Raji (cell line): ENCODE measurements around the gene ULBP1.

Source experiments
- POLR2A ChIP-seq: IDR thresholded peaks from 2 replicates; pipeline ENCODE4 v1.6.1; 2011; ENCODE audit warnings: low read depth, low read length, control low read depth; ENCODE audit not compliant: insufficient read depth

The ULBP1 gene, protein sequence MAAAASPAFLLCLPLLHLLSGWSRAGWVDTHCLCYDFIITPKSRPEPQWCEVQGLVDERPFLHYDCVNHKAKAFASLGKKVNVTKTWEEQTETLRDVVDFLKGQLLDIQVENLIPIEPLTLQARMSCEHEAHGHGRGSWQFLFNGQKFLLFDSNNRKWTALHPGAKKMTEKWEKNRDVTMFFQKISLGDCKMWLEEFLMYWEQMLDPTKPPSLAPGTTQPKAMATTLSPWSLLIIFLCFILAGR

DNA sequence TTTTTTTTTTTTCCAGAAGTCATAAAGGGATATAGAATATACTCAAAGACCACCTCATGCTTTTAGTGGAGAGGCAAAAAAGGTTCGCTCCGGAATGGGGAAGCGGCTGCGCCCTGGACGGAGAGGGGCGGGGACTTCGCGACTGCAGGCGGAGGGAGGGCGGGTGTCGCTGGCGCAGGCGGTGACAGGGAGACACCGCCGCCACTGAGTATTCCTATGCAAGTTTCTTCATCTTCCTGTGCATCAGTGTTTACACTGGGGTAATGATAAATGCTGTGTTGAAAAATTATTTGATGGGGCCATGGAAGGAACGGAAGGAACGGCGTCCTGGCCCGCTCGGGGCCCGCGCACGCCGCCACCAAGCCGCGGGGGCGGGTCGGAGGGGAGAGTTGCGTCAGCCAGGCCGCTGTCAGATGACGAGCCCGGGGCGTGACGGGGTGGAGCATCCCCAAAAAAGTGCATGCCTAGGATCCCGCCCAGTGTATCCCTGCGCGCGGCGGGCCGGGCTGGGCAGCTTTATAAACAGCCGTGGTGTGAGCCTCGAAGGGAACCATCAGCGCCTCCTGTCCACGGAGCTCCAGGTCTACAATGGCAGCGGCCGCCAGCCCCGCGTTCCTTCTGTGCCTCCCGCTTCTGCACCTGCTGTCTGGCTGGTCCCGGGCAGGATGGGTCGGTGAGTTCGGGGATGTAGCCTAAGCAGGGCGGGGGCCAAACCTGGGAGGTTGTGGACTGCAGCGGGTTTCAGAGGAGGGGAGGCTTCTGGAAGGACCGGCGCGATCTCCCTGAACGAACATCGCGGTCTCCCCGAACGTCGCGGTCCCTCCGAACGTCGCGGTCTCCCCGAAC, at the start of gene ULBP1:
Gene ULBP1, plus strand, starts transcription at position 482 of the 846 bp plus-strand sequence. Its CDS starts 107 bp downstream, at position 589.
- TF ChIP-seq POLR2A, result no peak

DNA sequence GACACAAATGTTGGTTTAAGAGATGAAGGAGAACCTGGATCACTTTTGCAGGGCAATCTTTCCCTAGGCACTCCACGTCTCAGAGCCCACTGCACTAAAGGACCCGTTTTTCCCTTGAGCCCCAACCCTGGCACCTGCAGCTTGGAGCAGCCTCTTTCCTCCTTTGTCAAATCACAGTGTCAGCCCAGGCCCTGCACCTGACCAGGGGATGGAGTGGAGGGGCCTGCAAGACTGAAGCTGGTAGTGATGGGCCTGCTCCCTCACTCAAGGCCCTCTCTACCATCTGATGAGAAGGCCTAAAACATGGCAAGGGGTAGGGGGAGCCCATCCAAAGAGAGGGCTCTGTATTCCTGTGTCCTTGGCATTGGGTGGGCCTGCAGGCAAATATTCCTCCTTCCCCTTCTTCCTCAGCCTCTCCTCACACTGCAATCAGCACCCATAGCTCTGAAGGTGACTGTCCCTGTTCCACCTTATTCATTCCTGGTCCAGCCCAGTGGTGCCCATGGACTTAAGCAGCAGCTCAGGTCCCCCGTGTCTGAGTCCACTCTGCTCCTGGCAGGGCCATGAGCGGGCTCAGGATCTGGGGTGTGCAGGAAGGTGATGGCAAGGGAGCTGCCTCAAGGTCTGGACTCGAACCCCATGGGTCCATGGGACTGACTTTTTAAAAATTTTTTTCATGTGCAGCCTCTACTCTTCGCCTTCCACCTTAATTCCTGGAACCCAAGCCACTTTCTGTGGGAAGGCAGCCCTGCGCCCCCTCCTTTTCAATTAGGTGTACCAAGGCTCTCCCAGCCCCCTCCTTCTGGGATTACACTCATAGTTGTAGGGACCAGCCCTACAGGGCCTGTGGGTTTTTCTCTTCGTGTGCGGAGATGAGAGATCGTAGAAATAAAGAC, 47.5 kb upstream of the ULBP1 start:
- TF ChIP-seq POLR2A, result no peak

DNA sequence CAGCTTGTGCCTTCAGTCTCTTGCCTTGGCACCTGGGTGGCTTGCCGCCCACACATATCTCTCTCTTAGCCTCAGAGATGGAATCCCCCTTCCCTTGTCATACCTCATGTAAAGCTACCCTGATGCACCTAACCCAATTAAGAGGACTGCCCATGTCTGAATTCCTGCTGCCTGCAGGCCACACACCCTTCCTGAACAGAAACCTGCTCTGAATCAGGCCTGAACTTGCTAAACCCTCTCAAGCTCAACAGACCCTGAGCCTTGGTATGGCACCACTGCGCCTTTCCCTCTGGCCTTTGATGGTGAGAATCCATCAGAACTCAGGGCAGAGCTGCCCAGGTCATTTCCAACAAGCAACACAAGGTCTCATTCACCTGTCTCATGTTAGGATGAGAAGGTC, 46.1 kb upstream of the ULBP1 start:
- TF ChIP-seq POLR2A, result no peak

DNA sequence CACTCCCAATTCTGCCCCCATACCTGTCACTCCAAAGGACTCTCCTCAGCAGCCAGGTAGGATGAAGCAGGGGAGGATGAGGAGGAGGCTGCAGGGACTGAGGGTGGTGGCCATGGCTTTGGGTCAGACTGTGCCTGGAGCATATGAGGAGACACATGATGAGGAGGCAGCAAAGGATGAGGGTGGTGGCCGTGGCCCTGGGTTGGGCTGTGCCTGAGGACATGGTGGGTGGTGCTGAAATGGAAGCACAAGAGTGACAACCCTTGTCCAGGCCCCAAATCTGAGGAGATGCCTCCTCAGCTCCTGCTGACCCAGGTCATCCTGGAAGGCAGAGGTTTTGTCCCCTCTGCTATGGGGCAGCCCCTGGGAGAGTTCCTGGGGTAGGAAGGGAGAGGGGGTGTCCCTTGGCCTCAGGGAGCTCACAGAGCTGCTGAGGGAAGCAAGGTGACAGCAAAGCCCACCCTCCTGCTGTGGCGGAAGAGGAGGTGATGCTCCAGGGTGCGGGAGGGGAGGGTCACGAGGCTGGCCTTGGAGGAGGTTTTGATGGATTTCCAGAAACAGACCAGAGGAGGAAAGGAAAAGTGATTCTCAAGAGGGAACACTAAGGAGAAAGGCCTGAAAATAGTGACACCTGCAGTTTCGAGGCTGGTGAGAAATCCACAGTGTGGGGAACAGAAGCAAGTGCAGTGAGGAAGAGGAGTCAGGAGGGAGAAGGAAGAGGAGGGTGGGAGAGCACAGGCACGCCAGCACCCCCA, 45.4 kb upstream of the ULBP1 start:
- TF ChIP-seq POLR2A, result no peak

DNA sequence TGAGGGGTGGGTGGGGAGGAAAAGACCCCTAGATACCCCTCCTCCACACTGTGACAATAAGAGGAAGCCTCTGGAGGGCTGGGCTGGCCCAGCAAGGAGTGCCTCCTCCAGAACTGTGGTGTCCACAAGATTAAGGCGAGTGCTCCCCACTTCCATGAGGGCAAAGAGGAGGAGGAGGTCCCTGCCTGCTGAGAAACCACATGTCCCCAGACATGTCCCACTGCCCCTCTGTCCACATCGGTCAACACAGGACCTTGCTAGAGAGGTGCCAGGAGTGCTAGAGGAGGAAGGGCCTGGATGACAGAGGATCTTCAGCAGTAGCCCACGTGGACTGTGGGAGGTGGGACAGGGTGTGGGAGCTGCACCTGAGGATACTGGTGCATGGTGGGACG, 43.9 kb upstream of the ULBP1 start:
- no peak for TF ChIP-seq POLR2A

DNA sequence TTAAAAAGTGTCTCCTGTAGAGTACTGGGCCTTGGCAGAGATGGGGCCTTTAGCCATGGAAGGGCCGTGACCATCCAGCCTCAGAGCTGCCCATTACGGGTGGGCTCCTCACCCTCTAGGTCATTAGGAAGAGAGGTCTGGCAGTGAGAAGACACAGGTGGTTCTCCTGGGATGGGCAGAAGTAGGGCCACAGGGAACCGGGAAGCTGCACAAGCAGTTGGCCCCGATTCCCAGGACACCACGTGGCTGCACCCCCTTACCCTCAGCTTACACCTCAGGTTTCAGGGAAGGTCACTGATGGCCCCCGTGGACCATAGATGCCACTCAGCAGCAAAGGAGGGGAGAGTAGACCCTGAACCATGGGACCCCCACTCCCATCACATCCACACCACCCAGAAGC, 42.4 kb upstream of the ULBP1 start:
- no peak for TF ChIP-seq POLR2A

DNA sequence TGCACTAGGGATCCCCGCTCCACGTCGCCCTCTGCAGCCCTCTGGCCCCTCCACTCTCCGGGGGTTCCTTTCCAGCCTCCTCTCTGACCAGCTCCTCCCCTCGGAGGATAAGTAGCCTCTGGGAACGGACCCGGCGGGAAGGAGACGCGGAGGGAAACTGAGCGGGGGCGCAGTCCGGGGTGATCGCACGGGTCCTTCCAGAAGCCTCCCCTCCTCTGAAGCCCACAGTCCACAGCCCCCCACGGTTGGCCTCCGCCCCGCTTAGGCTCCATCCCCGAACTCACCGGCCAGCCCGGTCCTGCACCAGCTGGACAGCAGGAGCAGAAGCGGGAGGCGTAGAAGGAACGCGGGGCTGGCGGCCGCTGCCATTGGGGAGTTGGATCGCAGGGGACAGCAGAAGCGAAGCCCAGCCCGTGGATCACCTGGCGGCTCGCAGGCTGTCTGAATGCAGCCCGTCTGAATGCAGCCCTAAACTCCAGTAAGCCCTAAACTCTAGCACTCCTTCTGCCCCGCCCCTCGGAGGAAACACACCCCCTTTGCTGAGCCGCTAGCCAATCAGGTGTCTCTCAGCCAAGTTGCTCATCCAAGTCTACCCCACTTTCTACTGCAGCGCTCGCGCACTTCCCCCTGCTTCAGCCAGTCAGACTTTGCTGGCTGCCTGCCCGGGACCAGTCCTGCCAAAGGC, 41.0 kb upstream of the ULBP1 start, which contains the start of gene RAET1G:
Gene RAET1G, minus strand, starts transcription at position 480 of the 685 bp plus-strand sequence. Its CDS starts 111 bp downstream, at position 369.
- TF ChIP-seq POLR2A, result no peak

DNA sequence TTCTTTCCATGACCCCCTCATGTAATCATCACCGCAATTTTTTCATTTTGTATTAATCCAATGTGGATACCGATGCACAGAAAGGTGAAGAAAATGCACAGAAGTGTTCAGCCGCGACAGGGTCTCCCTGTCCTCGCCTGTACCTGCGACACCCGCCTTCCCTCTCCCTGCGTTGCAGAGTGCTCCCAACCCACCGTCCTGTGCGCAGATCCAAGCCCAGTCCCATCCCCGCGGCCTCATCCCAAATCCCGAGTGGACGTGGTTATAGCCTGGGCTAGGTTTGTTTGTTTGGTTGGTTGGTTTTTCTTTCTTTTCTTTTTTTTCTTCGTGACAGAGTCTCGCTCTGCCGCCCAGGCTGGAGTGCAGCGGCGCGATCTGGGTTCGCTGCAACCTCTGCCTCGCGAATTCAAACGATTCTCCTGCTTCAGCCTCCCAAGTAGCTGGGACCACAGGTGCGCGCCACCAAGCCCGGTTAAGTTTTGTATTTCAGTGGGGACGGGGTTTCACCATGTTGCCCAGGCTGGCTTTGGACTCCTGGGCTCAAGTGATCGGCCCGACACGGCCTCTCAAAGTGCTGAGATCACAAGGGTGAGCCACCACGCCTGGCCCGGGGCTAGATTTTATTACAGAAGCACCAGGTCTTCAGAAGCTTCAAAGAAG, 40.3 kb upstream of the ULBP1 start:
- TF ChIP-seq POLR2A, result no peak

DNA sequence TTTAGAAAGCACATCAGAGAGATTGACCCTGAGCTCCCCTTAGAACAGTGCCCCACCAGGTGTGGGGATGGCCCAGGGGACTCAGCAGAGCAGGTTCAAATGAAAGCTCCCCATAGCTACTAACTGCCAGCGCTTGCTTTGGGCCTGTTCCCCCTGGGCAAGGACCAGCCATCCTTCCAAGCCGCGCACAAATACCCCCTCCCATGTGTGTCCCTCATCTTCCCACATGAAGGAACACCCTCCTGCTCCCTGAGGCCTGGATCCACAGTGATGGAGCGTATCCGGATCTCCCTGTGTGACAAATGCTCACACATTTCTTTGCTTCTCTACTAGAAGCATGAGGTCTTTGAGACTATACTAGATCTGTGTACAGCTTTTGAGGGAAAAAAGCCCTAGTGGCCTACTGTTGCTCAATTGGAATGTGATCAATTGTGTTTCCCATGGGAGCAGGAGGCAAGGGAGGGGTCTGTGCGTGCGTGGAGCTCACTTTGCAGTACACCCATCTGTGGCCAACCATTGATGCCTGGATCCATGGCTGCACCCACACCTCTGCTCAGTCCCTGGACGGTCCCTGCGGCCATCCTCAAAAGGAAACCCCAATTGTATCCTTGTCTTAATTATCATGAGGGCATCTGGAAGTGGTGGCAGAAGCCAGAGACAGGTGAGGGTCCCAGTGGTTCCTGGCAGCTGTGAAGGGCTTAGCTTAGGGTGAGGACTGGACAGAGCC, 39.4 kb upstream of the ULBP1 start:
- TF ChIP-seq POLR2A, result no peak

DNA sequence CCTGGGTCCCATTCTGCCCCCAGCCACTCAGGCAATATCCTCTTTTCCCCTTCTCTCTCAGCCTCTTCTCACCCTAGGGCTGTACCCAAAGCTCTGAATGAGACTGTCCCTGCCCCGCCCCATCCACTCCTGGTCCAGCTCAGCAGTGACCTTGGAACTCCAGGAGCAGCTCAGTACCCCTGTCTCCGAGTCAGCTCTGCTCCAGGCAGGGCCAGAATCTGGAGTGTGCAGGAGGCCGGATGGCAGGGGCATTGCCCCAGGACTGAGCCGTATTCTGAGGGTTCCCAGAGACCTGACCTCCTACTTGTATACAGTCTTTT, 38.9 kb upstream of the ULBP1 start:
- TF ChIP-seq POLR2A, result no peak

DNA sequence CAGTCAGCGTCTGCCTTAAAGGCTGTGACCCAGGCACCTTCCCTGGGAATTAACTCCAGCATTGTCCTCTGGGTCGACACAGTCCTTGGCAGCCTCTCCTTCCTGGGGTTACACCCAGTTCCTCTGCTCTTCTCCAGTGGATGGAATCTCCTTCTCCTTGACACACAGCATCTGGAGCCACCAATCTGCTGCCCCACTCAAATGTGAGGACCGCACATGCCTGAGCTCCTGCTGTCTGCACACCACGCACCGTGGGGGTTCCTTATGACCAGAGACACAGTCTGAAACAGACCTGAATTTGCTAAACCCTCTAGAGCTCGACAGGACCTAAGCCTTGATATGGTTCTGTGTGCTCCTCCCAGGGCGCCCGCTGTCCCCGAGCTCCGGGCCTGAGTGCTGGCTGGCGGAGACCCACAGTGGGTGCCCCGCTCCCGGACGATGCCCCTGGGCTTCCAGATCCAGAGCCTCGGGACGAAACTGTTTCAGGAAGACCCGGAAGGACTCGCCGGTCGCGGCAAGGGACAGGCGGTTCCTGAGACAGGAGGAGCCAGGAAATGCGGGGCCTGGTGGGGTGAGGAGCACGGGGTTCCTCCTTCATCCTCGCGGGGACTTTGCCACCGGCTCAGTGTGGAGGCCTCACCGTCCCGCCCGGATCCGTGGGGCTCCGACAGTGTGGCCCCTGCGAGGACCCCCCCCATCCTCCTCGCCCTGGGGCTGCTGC, 38.3 kb upstream of the ULBP1 start:
- no peak for TF ChIP-seq POLR2A

DNA sequence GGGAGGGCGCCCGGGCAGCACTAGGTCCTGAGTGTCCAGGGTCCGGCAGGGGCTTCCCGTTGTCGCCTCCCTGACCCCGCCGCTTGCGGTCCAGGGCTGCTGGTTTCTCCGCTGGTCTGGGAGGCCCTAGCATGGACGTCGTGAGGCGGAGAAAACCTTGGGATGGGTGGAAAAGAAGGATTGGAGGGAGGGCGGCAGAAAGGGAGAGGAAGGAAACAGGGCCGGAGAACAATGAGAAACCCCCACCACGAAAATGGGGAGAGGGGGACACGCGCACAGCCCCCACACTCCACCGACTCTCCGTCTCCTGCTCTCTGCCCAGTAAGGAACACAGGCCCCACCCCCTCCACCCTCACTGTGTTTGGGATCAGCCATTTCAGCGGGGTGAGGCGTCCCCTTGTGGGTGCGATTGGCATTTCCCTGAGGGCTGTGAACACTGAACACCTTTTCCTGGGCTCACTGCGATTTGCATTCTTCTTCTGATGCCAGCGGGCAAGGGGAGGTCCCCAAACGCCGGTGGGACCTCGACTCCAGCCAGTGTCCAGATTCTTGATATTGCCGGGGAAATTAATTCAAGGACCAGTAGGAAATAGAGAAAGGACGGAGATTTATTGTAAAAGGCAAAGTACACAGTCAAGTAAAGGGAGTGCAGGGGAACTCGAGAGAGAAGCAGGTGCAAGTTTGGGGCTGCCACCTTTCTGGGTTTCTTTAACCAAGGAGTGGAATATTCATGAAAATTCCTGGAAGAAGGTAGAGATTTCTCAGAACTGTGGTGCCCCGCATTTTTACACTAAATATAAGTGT, 37.6 kb upstream of the ULBP1 start:
- no peak for TF ChIP-seq POLR2A
